Progenitor cell of endocrine pancreas (in vitro differentiated cells): ENCODE results near the gene BMP6. TPM values are rescaled to one million over a fixed set of nuclear protein-coding genes. Genes with fewer than 3 reads are reported as not detected.

Experiments used
- DNase-seq: peaks from one replicate; pipeline ENCODE4 v3.0.0; 2021; ENCODE audit warnings: low spot score; ENCODE audit not compliant: unreplicated experiment
- H3K27ac Mint-ChIP-seq: 2 replicates; pipeline ENCODE4 v1.8.0; 2021; ENCODE audit warnings: mild to moderate bottlenecking, moderate library complexity, mixed read lengths
- H3K27me3 Mint-ChIP-seq: 2 replicates; pipeline ENCODE4 v1.8.0; 2021; ENCODE audit warnings: mixed read lengths
- H3K36me3 Mint-ChIP-seq: 2 replicates; pipeline ENCODE4 v1.8.0; 2022; ENCODE audit warnings: mixed read lengths; ENCODE audit not compliant: insufficient read depth
- H3K4me1 Mint-ChIP-seq: 2 replicates; pipeline ENCODE4 v1.8.0; 2021; ENCODE audit warnings: low read depth, mixed read lengths
- H3K4me3 Mint-ChIP-seq: 2 replicates; pipeline ENCODE4 v1.8.0; 2021; ENCODE audit warnings: low read depth, mild to moderate bottlenecking, moderate library complexity, mixed read lengths
- H3K9me3 Mint-ChIP-seq: 2 replicates; pipeline ENCODE4 v1.8.0; 2021; ENCODE audit warnings: low read depth, mixed read lengths
- CTCF ChIP-seq: fragments of 200-600 bp; sonication (generic); IDR thresholded peaks from one replicate; pipeline ENCODE4 v1.5.0; 2021; ENCODE audit warnings: antibody characterized with exemption, mild to moderate bottlenecking; ENCODE audit not compliant: unreplicated experiment
- total RNA-seq: library from RNA; stranded (reverse); gene quantifications from 2 replicates; pipeline ENCODE4 v1.2.1, GENCODE V29; 2021

The BMP6 gene
- total RNA-seq, 1 donor from 2014 or later = 3.4 TPM

- TF ChIP-seq CTCF = no peak
- H3K36me3 Mint-ChIP-seq = no peaks in the 10 kb centered on the region
- no peak for DNase-seq
- no peaks in the 10 kb centered on the region for H3K9me3 Mint-ChIP-seq
- H3K27me3 Mint-ChIP-seq = peaks cover 5% of the 10 kb centered on the region
- H3K4me1 Mint-ChIP-seq = no peaks in the 10 kb centered on the region
- H3K27ac Mint-ChIP-seq = no peak overlapping the region
- no peak overlapping the region for H3K4me3 Mint-ChIP-seq
These were observed 48.0 kb downstream of the BMP6 start for GRCh38 chr6:7773914-7774313.

GRCh38 chr6:7776509-7776908 is 50.6 kb downstream of the BMP6 start:
- H3K9me3 Mint-ChIP-seq = no peaks in the 10 kb centered on the region
- peaks cover 6% of the 10 kb centered on the region for H3K27me3 Mint-ChIP-seq
- no peak overlapping the region for H3K4me3 Mint-ChIP-seq
- DNase-seq = no peak
- TF ChIP-seq CTCF = no peak
- no peak overlapping the region for H3K27ac Mint-ChIP-seq
- no peaks in the 10 kb centered on the region for H3K36me3 Mint-ChIP-seq
- no peaks in the 10 kb centered on the region for H3K4me1 Mint-ChIP-seq

GRCh38 chr6:7777074-7777473 is 51.2 kb downstream of the BMP6 start:
- Mint-ChIP-seq H3K36me3 (no peaks in the 10 kb centered on the region), H3K4me1 (no peaks in the 10 kb centered on the region), H3K4me3 (no peak overlapping the region), H3K27ac (no peak overlapping the region), H3K27me3 (peaks cover 12% of the 10 kb centered on the region), H3K9me3 (no peaks in the 10 kb centered on the region)
- no peak for DNase-seq
- no peak for TF ChIP-seq CTCF

- no peak for TF ChIP-seq CTCF
- no peaks in the 10 kb centered on the region for H3K36me3 Mint-ChIP-seq
- no peak overlapping the region for H3K27ac Mint-ChIP-seq
- H3K9me3 Mint-ChIP-seq = no peaks in the 10 kb centered on the region
- no peak for DNase-seq
- H3K4me3 Mint-ChIP-seq = no peak overlapping the region
- no peaks in the 10 kb centered on the region for H3K4me1 Mint-ChIP-seq
- H3K27me3 Mint-ChIP-seq = peaks cover 26% of the 10 kb centered on the region
These were observed 55.3 kb downstream of the BMP6 start for GRCh38 chr6:7781240-7781639.

- Mint-ChIP-seq H3K4me1 (no peaks in the 10 kb centered on the region), H3K9me3 (no peaks in the 10 kb centered on the region), H3K27ac (no peak overlapping the region), H3K27me3 (peaks cover 35% of the 10 kb centered on the region), H3K4me3 (no peak overlapping the region), H3K36me3 (no peaks in the 10 kb centered on the region)
- TF ChIP-seq CTCF = no peak
- DNase-seq = no peak
These were observed 58.3 kb downstream of the BMP6 start for GRCh38 chr6:7784248-7784647.
